Thymus (tissue), 11 donors: Measurements from ENCODE around the gene DIPK1A. TPM values are rescaled to one million over a fixed set of nuclear protein-coding genes. Genes with fewer than 3 reads are reported as not detected.

Source experiments
- DNase-seq, 9 donors: peaks; one replicate each; pipeline ENCODE4 v3.0.0-alpha.2; 2013; ENCODE audit warnings: low spot score in 9 of 9, low read depth in 6 of 9, missing footprints in 1 of 9
- H3K27ac ChIP-seq, 2 donors: one replicate each; pipeline ENCODE4 v1.5.1; 2013; ENCODE audit warnings: control low read depth in 1 of 2, low read depth in 1 of 2, low read length in 1 of 2, mild to moderate bottlenecking in 1 of 2, moderate library complexity in 1 of 2
- H3K27me3 ChIP-seq, 2 donors: one replicate each; pipeline ENCODE4 v1.5.1; 2013; ENCODE audit warnings: low read length in 1 of 2; ENCODE audit not compliant: control insufficient read depth in 2 of 2, insufficient read depth in 1 of 2
- H3K36me3 ChIP-seq, 2 donors: one replicate each; pipeline ENCODE4 v1.5.1; 2013; ENCODE audit warnings: low read length in 1 of 2, mild to moderate bottlenecking in 1 of 2, moderate library complexity in 1 of 2; ENCODE audit not compliant: control insufficient read depth in 2 of 2, insufficient read depth in 2 of 2
- H3K4me1 ChIP-seq, 2 donors: one replicate each; pipeline ENCODE4 v1.5.1; 2013; ENCODE audit warnings: low read length in 2 of 2; ENCODE audit not compliant: control insufficient read depth in 2 of 2, insufficient read depth in 2 of 2
- H3K4me3 ChIP-seq, 2 donors: one replicate each; pipeline ENCODE4 v1.5.1; 2013; ENCODE audit warnings: low read length in 2 of 2, control low read depth in 1 of 2, mild to moderate bottlenecking in 1 of 2
- H3K9me3 ChIP-seq, 2 donors: one replicate each; pipeline ENCODE4 v1.5.1; 2013; ENCODE audit warnings: low read length in 1 of 2, mild to moderate bottlenecking in 1 of 2; ENCODE audit not compliant: control insufficient read depth in 2 of 2, insufficient read depth in 1 of 2
- WGBS: extraction: QIAGEN DNeasy Blood & Tissue Kit; methylation state at CpG from one replicate; pipeline ENCODE4 v1.1.7; 2013; 5-methylcytosine and 5-hydroxymethylcytosine counted together
- polyA plus RNA-seq: library from polyadenylated mRNA; stranded (reverse); fragments of 200-250 nt; gene quantifications from one replicate; pipeline ENCODE4 v1.2.3, GENCODE V29; 2013
- total RNA-seq: library from RNA; stranded (reverse); fragments of 120-200 nt; gene quantifications from one replicate; pipeline ENCODE4 v1.2.4, GENCODE V29; 2013
- donor health status: healthy.

DIPK1A gene
- total and polyA plus RNA-seq, 2 donors, result 11.9 to 13.1 TPM

GRCh38 chr1:92845908-92846307, 115.4 kb downstream of the DIPK1A start:
- DNase-seq, result no peak
- peaks cover 33 to 35% of the 10 kb centered on the region in 2 donors for H3K36me3 ChIP-seq
- 65% methylated on average over 3 of the region's 3 CpGs for WGBS
- no peak overlapping the region for H3K27ac ChIP-seq
- H3K4me1 ChIP-seq, result no peaks in the 10 kb centered on the region
- H3K4me3 ChIP-seq, result no peak overlapping the region
- no peaks in the 10 kb centered on the region for H3K9me3 ChIP-seq
- no peaks in the 10 kb centered on the region for H3K27me3 ChIP-seq

- Histone ChIP-seq H3K36me3 (peaks cover 35 to 50% of the 10 kb centered on the region in 2 donors), H3K27me3 (no peaks in the 10 kb centered on the region), H3K4me1 (no peaks in the 10 kb centered on the region), H3K27ac (no peak overlapping the region), H3K4me3 (no peak overlapping the region), H3K9me3 (no peaks in the 10 kb centered on the region)
- WGBS, result 98% methylated on average over 3 of the region's 3 CpGs
- no peak for DNase-seq
These were observed 116.8 kb downstream of the DIPK1A start for GRCh38 chr1:92844439-92844838.

GRCh38 chr1:92843429-92844352, 117.6 kb downstream of the DIPK1A start:
- Histone ChIP-seq H3K27me3 (no peaks in the 10 kb centered on the region), H3K4me1 (no peaks in the 10 kb centered on the region), H3K9me3 (no peaks in the 10 kb centered on the region), H3K36me3 (peaks cover 39 to 58% of the 10 kb centered on the region in 2 donors), H3K27ac (no peak overlapping the region), H3K4me3 (no peak overlapping the region)
- DNase-seq, result no peak
- 98% methylated on average over 8 of the region's 8 CpGs for WGBS

- DNase-seq, result no peak
- Histone ChIP-seq H3K9me3 (no peaks in the 10 kb centered on the region), H3K27me3 (no peaks in the 10 kb centered on the region), H3K36me3 (peaks cover 38 to 62% of the 10 kb centered on the region in 2 donors), H3K4me3 (no peak overlapping the region), H3K27ac (no peak overlapping the region), H3K4me1 (no peaks in the 10 kb centered on the region)
- WGBS, result 49% methylated on average over 2 of the region's 2 CpGs
These were observed 118.2 kb downstream of the DIPK1A start for GRCh38 chr1:92843046-92843423.

- Histone ChIP-seq H3K36me3 (peaks cover 38 to 68% of the 10 kb centered on the region in 2 donors), H3K27me3 (no peaks in the 10 kb centered on the region), H3K4me1 (no peaks in the 10 kb centered on the region), H3K27ac (no peak overlapping the region), H3K4me3 (no peak overlapping the region), H3K9me3 (no peaks in the 10 kb centered on the region)
- no peak for DNase-seq
- WGBS, result 97% methylated on average over 4 of the region's 4 CpGs
These were observed 118.9 kb downstream of the DIPK1A start for GRCh38 chr1:92842082-92843045.

GRCh38 chr1:92840600-92840999, 120.7 kb downstream of the DIPK1A start:
- 88% methylated on average over 5 of the region's 5 CpGs for WGBS
- no peaks in the 10 kb centered on the region for H3K27me3 ChIP-seq
- H3K9me3 ChIP-seq, result no peaks in the 10 kb centered on the region
- no peak for DNase-seq
- no peak overlapping the region for H3K4me3 ChIP-seq
- no peak overlapping the region for H3K27ac ChIP-seq
- H3K4me1 ChIP-seq, result no peaks in the 10 kb centered on the region
- H3K36me3 ChIP-seq, result peaks cover 36 to 85% of the 10 kb centered on the region in 2 donors

- Histone ChIP-seq H3K27ac (no peak overlapping the region), H3K27me3 (no peaks in the 10 kb centered on the region), H3K9me3 (no peaks in the 10 kb centered on the region), H3K36me3 (peaks cover 39 to 95% of the 10 kb centered on the region in 2 donors), H3K4me3 (no peak overlapping the region), H3K4me1 (no peaks in the 10 kb centered on the region)
- DNase-seq, result no peak
- WGBS, result 93% methylated on average over 2 of the region's 2 CpGs
These were observed 121.8 kb downstream of the DIPK1A start for GRCh38 chr1:92839442-92839841.

GRCh38 chr1:92838519-92838918, 122.7 kb downstream of the DIPK1A start:
- DNase-seq, result no peak
- H3K27ac ChIP-seq, result no peak overlapping the region
- WGBS, result 49% methylated on average over 1 of the region's 1 CpG
- no peak overlapping the region for H3K4me3 ChIP-seq
- H3K36me3 ChIP-seq, result peaks cover 43 to 95% of the 10 kb centered on the region in 2 donors
- peaks cover 5 to 6% of the 10 kb centered on the region in 2 donors for H3K4me1 ChIP-seq
- no peaks in the 10 kb centered on the region for H3K27me3 ChIP-seq
- H3K9me3 ChIP-seq, result no peaks in the 10 kb centered on the region

- Histone ChIP-seq H3K9me3 (no peaks in the 10 kb centered on the region), H3K27me3 (no peaks in the 10 kb centered on the region), H3K4me1 (peaks cover 5 to 7% of the 10 kb centered on the region in 2 donors), H3K4me3 (no peak overlapping the region), H3K36me3 (peaks cover 36 to 82% of the 10 kb centered on the region in 2 donors), H3K27ac (no peak overlapping the region)
- DNase-seq, result no peak
- WGBS, result 100% methylated on average over 2 of the region's 2 CpGs
These were observed 124.2 kb downstream of the DIPK1A start for GRCh38 chr1:92837062-92837461.
